ENCODE data around the gene HEMGN. TPM values are rescaled to one million over a fixed set of nuclear protein-coding genes. Genes with fewer than 3 reads are reported as not detected.

HEMGN gene
- total and polyA plus RNA-seq, 10 of the 15 experiments (the other 5 are each of a cell fraction or from before 2014, with no cell fraction given), result 0.03 to 0.28 (median 0.09) TPM; not detected in 4

DNA sequence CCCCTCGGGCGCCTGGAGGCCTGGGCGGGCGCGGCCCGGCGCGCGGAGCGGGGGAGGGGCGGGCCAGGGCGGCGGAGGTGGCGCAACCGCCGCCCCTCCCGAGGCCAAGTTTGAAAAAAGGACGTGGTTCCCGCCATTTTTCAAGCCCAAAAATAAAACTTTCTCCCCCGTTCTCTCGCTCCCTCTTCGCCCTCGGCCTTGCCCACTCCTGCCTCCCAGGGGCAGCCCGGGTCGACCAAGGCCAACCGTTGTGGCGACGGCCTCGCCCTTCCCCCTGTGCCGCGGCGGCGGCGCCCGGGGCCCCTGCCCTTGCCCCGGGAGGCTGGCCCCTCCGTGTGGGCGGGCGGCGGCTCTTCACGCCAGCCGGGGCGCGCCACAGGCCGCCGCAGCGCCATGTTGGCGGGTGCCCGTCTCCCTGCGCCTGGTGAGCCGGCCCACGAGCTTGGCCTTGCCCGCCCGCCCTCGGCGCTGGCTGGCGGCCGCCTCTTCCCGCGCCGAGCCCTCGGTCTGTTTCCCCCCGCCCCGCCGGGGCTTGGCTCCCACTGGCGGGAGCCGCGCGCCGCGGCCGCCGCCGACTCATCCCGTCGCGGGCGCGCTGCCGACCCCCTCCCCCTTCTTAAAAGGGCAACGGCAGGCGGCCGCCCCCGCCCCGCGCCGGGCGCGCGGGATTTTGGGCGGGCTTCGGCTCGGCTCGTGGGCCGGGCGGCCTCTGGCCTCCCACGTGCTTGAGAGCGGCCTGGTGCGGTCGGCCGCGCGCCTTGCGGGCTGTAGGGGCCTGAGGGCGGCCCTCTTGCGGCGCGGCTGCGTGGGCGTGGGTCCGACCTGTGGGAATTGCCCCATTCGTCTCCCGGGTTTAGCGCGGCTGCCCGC is 46.5 kb upstream of the HEMGN start (continued):
- TF ChIP-seq, protein P1, sequence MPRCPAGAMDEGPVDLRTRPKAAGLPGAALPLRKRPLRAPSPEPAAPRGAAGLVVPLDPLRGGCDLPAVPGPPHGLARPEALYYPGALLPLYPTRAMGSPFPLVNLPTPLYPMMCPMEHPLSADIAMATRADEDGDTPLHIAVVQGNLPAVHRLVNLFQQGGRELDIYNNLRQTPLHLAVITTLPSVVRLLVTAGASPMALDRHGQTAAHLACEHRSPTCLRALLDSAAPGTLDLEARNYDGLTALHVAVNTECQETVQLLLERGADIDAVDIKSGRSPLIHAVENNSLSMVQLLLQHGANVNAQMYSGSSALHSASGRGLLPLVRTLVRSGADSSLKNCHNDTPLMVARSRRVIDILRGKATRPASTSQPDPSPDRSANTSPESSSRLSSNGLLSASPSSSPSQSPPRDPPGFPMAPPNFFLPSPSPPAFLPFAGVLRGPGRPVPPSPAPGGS (IDR thresholded peaks at IDR 0.05; ENCODE audit: borderline replicate concordance, insufficient read depth, low read depth, low read length, poor library complexity, severe bottlenecking), result peak; percentile 10
- TF ChIP-seq CBFB (IDR thresholded peaks at IDR 0.05; ENCODE audit: low read depth) (no peak), NR2F1 (conservative IDR thresholded peaks at IDR 0.05) (peak; percentile 89), DPF2 (IDR thresholded peaks at IDR 0.05) (peak; percentile 91), GABPA (IDR thresholded peaks at IDR 0.05; ENCODE audit: low read depth) (no peak), MEF2A (IDR thresholded peaks at IDR 0.05; ENCODE audit: insufficient read depth, low read depth, low read length) (peak; percentile 7; the same call in 1 of the 2 replicates), PAX5 (IDR thresholded peaks at IDR 0.05; ENCODE audit: borderline replicate concordance, low read depth, low read length) (peak; percentile 17; the same call in 1 of the 2 replicates), TBL1XR1 (IDR thresholded peaks at IDR 0.05; ENCODE audit: low read depth, low read length) (no peak), HCFC1 (IDR thresholded peaks at IDR 0.05; ENCODE audit: low read length) (peak; percentile 27; the same call in 1 of the 2 replicates), HDGF (IDR thresholded peaks at IDR 0.05) (no peak)
- TF ChIP-seq, protein P2, sequence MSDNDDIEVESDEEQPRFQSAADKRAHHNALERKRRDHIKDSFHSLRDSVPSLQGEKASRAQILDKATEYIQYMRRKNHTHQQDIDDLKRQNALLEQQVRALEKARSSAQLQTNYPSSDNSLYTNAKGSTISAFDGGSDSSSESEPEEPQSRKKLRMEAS (IDR thresholded peaks at IDR 0.05; ENCODE audit: low read depth, low read length), result peak; percentile 91
- TF ChIP-seq, protein P3, sequence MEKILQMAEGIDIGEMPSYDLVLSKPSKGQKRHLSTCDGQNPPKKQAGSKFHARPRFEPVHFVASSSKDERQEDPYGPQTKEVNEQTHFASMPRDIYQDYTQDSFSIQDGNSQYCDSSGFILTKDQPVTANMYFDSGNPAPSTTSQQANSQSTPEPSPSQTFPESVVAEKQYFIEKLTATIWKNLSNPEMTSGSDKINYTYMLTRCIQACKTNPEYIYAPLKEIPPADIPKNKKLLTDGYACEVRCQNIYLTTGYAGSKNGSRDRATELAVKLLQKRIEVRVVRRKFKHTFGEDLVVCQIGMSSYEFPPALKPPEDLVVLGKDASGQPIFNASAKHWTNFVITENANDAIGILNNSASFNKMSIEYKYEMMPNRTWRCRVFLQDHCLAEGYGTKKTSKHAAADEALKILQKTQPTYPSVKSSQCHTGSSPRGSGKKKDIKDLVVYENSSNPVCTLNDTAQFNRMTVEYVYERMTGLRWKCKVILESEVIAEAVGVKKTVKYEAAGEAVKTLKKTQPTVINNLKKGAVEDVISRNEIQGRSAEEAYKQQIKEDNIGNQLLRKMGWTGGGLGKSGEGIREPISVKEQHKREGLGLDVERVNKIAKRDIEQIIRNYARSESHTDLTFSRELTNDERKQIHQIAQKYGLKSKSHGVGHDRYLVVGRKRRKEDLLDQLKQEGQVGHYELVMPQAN (conservative IDR thresholded peaks at IDR 0.05), result peak; percentile 81

Measured in GM12878 (cell line).